ENCODE results near the gene IL21R.
"Not testable (repeated sequence)": the region's sequence is repeated elsewhere in the genome, so short reads cannot be mapped to it uniquely, and the experiment has no call there.

Gene IL21R

DNA sequence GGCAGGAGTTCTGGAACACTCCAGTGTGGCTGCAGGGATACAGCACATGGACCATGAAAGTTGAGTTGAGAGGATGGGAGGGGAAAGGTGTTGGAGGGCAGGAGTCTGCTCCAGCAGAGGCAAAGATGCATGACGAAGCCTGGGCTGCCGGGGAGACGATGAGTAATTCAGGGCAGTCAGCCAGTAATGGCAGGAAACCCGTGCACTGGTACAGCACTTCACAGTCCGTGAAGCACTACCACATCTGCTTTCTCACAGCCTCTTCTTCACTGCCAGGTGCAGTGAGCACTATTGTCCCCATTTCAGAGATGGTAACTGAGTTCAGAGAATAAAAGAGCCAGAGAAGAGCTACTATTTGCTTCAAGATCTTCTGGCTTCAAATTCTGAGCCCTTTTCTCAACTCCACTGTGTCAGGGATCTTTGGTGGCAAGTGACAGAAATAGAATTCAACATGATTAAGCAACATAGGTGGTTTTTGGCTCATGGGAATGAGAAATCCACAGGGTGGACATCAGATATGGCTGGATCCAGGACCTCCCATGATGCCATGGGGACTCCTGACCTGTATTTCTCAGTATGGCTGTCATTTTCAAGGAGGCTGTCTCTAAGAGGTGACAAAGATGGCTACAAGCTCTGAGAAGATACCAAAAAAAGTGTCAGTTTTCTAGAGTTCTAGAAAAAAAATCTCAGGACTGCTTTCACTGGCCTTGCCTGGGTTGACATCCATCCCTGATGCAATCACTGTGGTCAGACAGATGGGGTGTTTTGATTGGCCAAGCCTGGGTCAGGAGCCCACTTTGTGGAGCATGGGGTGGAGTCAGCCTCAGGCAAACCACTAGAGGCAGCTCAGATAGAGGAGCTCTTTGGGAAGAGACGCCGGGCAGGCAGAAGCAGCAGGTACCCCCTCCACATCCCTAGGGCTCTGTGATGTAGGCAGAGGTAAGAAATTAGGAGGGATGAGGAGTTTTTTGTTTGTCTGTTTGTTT lies 24.7 kb downstream of the IL21R start:
- DNase-seq (ENCODE audit: low read depth, low spot score), result peak; percentile 50

DNA sequence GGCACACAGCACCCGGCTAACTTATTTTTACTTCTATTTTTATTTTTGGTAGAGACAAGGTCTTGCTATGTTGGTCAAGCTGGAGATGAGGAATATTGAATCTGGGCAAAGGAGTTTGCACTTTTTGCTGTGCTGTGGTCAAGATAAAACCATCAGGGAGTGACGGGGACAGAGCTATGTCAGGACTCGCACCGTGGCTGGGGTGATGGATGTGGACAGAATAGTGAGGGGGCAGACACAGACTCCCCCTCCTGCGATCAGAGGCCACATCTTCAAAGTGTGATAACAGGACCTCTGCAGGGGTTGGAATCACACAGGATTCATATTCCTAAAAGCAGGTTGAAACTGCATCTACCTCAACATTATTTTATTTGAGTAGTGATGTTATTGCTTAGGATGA lies 25.6 kb downstream of the IL21R start:
- DNase-seq (ENCODE audit: low read depth, low spot score), result no peak

DNA sequence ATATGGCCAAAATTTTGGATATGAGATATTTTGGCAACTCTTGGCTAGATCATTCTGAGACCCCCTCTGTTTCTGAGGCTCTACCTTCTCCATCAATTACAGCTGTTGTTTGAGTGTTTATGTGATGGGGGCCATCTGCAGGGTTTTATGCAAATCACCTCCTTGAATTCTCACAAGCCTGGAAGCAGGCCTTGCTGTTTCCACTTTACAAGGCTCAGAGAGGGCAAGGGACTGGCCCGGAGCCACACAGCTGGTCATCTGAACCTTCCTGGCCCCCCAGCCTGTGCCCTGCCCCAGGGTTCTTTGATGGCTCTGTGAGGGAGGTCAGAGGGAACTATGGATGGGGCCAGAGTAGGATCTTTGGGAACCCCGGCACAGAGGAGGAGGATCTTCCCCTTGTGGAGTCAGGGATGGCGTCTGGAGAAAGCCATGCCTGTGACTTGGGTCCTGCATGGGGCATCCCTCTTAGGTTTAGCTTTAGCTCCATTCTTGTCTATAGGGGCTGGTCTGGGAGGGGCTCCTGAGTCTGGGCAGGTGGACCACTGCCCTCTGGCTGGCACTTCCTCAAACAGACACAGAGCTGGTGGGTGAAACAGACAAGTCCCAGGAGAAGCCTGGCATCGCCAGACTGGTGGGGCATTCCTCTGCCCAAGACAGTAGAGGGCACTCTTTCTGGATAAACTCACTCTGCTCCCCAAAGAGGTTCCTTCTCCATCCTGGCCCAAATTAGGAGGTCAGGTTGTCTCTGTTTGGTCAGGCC lies 26.2 kb downstream of the IL21R start:
- no peak for DNase-seq (ENCODE audit: low read depth, low spot score)

DNA sequence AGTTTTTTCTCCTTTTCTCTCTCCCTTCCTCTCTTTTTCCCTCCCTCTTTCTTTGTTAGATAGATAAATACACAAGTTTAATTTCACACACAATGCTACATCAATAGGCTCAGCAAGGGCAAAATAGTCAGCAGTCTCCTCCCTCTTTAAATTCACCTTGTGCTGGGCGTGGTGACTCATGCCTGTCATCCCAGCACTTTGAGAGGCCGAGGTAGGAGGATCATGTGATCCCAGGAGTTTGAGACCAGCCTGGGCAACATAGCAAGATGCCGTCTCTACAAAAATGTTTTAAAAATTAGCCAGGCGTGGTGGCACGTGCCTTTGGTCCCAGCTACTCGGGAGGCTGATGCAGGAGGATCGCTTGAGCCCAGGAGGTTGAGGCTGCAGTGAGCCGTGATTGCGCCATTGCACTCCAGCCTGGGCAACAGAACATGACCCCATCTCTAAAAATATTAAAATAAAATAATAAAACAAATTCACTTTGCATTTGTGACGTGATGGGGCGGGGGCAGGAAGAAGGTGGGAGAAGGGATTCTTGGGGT lies 27.4 kb downstream of the IL21R start:
- DNase-seq (ENCODE audit: low read depth, low spot score), result no peak

DNA sequence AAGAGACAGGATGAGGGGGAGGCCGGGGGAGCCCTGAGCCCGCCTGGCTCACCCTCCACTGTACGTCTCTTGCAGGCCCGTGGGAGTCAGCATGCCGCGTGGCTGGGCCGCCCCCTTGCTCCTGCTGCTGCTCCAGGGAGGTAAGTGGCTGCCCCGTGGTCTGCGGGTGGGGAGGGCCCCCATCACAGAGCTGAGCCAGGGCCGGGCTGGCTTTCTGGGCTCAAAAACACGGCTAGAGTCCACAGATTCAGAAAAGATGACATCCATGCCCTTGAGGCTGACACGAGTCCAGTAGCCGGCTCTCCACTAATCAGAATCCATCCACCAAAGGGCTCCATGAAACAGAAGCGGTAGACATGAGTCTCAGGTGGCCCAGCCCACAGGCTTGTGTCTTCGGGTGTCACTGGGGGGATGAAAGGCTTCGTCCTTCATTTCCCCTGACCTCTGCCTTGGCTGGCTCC lies 28.0 kb downstream of the IL21R start:
- DNase-seq (ENCODE audit: low read depth, low spot score), result no peak

DNA sequence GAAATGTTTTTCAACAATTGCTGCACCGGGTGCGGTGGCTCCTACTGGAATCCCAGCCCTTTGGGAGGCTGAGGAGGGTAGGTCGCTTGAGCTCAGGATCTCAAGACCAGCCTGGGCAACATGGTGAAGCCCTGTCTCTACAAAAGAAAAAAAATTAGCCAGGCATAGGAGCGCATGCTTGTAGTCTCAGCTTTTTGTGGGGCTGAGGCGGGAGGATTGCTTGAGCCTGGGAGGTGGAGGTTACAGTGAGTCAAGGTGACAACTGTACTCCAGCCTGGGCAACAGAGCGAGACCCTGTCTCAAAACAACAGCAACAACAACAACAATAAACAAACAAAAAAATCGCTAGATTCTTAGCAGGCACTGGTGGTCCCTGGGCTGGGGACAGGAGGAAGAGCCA lies 28.5 kb downstream of the IL21R start:
- no peak for DNase-seq (ENCODE audit: low read depth, low spot score)

DNA sequence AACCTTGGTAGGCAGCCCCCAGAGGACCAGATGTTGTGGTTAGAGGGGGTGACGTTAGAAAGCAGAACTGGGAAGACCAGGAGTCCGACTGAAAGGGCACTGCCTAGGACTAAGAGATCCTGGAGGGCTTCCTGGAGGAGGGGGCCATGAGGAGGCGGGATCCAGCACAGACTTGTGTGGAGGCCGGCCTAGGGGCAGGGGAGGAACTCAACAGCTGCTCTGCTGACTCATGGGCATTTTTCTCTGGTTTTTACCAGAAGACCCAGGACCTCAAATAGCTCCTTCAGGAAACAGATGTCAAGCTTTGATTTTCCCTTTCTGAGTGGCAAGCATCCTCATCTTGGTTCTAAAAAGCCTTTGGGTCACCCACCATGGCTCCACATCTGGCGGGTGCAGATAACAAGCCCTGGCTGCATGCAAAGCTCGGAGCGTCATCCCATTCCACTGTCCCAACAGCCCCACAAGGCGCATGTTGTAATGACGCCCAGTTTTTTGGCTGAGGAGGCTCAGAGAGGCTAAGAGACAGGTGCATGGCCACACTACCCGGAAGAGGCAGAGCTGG lies 29.0 kb downstream of the IL21R start:
- no peak for DNase-seq (ENCODE audit: low read depth, low spot score)

DNA sequence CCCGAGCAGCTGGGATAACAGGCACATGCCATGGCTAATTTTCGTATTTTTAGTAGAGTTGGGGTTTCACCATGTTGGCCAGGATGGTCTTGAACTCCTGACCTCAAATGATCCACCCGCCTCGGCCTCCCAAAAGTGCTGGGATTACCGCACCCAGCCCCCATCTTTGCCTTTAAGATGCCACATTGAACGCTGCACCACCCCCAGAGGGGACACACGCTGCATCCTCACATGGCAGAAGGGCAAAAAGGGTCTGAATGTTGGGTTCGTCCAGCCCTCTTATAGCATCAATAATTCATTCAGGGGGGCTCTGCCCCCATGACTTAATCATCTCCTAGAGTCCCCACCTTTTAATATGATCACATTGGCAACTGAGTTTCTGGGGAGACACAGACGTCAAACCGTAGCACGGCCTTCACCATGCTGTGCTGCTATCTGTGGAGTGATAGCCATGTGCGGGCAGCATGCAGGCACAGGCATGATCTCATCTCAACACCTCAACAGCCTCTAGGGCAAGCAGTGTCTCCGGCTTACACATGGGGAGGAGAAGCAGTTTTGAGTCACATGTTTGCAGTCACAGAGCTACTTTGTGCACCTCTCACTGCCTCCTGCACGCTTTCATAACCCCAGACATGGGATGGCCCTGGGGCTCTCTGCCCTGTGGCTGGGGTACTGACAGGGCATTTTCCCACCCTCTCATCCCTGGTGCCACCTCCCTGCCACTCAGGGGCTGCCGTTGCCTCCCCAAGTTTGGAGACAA lies 30.0 kb downstream of the IL21R start:
- DNase-seq (ENCODE audit: low read depth, low spot score), result no peak

DNA sequence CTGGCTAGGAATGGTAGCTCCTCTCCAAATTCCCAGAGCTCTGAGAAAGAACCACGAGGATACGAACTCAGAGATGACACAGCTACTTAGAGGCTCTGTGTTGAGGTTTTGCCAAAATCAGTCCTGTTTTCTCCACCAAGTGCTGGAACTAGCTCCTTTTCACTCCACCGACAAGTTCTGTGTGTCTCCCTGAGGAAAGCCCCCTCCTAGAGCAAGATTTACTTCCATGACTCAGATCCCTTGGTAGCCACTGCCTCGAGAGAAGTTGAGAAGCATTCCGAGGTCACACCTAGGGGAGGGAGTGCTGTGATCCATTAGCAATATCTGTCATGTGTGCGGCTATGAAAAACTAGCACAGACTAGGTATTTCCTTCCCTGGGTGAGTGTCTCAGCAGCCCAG lies 30.6 kb downstream of the IL21R start:
- no peak for DNase-seq (ENCODE audit: low read depth, low spot score)

DNA sequence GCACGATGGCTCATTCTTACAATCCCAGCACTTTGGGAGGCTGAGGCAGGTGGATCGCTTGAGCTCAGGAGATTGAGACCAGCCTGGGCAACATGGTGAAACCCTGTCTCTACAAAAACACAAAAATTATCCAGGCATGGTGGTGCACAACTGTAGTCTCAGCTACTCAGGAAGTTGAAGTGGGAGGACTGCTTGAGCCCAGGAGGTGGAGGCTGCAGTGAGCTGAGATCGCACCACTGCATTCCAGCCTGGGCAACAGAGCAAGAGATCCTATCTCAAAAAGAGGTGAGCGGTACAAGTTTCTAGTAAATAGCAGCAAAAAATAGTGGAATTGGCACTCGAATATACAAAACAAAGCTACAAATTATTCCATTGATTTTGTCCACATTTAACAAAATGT lies 31.2 kb downstream of the IL21R start:
- DNase-seq (ENCODE audit: low read depth, low spot score), result not testable (repeated sequence)

DNA sequence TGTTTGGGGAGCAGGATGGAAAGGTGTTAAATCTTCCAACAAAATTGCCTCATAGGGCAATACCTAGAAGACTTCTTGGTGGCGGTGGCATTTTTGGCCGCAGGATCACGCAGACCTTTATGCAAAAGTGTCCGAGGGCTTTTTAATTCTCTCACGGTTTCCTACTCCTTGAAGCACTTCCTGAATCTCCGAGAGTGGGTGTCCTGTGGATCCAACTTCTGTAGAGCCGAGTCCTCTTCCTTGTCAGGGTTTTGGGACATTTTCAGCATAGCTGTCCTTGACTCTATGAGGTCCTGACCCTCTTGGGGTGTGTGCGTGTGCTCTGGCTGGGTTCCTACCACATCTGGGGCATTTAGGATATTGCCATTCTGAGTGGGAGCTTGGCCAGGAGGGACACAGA lies 31.7 kb downstream of the IL21R start:
- no peak for DNase-seq (ENCODE audit: low read depth, low spot score)

DNA sequence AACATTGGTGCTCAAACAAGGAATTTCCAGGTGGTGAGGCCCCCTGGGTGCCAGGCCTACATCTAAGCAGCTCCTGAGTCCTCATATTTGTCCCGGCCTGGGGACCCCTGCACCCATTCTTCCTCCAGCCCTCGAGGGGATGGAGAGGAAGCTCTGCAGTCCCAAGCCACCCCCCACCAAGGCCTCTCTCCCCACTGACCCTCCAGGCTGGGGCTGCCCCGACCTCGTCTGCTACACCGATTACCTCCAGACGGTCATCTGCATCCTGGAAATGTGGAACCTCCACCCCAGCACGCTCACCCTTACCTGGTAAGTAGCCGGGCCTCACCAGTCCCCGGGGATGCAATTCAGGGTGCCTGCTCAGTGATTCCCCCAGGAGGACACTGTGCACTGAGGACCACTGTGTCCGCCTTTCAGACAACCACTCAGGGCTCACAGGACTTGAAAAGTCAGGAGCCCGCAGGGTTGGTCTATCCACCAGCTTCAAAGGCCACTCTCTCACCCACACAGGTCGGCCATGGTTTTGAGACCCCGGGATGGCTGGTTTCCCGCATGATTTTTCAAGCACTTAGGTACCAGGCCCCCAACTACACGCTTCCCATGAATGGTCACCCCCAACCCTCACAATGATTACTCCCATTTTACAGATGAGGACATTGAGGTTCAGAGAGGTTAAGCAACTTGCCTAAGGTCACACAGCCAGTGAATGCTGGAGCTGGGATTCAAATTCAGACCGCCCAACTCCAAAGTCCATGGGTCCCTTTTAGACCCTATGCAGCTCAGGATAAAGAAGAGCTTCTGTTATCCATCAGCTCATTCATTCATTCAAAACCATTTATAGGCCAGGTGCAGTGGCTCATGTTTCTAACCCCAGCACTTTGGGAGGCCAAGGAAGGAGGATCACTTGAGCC lies 32.4 kb downstream of the IL21R start:
- DNase-seq (ENCODE audit: low read depth, low spot score), result no peak

DNA sequence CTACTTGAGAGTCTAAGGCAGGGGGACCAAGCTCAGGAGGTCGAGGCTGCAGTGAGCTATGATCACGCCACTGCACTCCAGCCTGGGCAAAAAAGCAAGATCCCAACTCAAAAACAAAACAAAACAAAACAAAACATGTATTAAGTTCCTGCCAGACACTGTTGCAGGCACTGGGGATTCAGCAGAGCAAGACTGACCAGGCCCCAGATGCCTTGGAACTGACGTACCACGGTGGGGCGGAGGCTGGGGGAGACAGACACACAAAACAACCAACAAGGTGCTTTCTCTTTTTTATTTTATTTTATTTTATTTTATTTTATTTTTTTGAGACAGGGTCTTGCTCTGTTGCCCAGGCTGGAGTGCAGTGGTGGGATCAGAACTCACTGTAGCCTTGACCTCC lies 33.2 kb downstream of the IL21R start:
- DNase-seq (ENCODE audit: low read depth, low spot score), result not testable (repeated sequence)

DNA sequence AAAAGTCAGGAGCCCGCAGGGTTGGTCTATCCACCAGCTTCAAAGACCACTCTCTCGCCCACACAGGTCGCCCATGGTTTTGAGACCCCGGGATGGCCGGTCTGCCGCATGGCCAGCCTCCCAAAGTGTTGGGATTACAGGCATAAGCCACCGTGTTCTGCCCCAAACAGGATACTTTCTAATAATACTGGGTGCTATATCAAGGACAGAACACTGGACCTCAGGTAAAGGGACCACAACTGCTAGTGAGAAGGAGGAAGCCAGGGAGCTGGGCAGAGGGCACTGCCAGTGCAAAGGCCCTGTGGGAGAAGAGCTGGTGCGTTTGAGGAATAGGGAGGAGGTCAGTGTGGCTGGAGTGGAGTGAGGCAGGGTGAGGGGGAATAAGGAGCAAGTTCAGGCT lies 34.1 kb downstream of the IL21R start:
- no peak for DNase-seq (ENCODE audit: low read depth, low spot score)

DNA sequence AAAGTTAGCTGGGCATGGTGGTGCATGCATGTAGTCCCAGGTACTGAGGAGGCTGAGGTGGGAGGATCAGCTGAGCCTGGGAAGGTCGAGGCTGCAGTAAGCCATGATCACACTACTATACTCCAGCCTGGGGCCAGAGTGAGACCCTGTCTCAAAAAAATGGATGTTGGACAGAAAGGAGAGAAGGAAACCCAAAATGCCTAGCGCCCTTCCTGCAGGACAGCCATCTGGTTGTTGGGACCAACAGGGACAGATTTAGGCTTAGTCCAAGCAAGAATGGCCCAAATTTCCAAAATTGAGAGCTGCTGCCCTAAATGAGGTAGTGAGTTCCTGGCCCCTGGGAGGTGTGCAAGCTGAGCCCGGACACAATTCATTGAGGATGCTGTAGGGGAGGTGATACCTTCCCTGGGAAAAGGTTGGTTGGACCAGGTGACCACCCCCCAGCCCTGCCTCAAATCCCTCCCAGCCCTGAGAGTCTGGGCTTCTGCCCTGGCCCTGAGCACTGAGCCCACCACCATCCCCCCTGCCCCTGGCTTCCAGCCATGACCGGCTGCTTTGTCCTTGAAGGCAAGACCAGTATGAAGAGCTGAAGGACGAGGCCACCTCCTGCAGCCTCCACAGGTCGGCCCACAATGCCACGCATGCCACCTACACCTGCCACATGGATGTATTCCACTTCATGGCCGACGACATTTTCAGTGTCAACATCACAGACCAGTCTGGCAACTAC lies 35.1 kb downstream of the IL21R start:
- DNase-seq (ENCODE audit: low read depth, low spot score), result no peak

DNA sequence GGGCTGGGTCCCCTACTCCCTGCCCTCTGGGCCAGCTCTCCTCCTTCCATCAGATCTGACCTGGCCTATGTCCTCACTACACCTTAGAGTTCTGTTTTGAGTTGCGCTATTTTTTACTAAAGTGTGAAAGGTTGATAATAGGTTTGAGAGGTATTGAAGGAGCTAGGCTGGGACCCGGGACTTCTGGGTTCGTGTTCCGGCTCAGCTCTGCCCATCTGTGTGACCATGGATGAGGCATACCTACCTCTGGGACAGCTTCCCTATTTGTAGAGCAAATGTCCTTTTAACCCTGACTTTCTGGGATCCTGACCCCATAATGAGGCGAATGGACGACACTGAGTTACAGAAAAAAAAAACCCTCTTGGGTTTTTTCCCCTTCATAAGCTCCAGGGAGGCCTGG lies 36.0 kb downstream of the IL21R start:
- DNase-seq (ENCODE audit: low read depth, low spot score), result no peak

DNA sequence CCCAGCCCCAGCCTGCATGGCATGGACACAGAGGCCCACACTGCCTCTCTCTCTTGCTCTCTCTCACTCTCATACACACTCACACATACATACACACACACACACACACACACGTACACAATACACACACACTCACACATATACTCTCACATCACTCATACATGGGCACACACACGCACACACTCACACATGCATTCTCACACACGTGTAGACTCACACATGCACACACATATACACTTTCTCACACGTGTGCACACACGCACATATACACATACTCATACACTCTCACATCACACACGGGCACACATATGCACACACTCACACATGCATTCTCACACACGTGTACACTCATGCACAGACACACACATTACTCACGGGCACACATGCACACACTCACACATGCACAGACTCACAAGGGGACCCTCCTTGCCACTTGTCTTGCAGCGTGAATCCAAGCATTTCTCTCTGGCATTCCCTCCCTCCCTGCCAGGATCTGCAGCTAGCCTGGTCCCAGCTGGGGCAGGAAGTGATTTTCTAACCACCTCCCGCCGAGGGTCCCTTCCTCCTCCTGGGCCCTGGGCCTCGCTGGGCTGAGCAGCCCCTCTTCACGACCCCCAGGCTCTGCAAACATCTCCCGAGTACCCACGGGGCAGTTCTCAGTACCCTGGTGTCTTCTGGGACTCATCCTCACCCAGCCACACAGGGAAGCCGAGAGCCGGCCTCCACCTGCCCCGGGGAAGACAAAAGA lies 37.5 kb downstream of the IL21R start:
- DNase-seq (ENCODE audit: low read depth, low spot score), result no peak

DNA sequence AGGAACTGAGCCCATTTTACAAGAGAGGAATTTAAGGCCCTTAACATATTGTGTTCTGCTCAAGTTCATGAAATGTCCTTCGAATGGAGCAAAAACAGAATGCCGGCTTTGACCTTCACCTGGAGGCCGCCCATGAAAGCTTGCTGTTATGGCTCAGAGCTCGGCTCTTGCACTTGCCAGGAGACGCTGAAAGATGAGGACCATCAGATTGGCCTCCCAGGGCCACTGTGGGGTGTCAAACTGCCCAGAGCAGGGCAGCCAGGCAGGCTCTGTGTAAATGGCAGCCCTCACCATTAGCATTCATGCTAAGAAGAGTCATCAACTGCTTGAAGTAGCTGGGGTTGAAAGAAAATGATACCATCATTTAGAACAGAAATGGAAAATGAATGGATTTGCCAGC lies 39.3 kb downstream of the IL21R start:
- DNase-seq (ENCODE audit: low read depth, low spot score), result no peak

DNA sequence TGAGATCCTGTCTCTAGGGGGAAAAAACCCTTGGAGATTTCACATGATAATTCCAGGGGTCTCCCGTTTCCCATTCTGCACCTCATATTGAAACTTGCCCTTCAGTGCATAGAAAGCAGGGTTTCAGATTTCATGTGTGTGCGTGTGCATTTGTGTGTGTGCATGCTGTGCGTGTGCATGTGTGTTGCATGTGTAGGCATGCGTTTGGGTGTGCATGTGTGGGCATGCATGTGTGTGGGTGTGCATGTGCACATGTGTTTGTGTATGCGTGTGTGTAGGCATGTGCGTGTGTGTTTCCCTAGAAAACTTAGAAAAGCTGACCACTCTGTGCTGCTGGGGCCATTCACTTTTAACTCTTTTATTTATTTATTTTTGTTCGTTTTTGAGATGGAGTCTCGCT lies 40.0 kb downstream of the IL21R start:
- no peak for DNase-seq (ENCODE audit: low read depth, low spot score)
